NCI-H1048 (cell line): Measurements from ENCODE around the gene EML2.

Experiments
- DNase-seq: peaks from one replicate; lab custom pipeline; 2025; lab: John Stamatoyannopoulos, UW

EML2 gene

GRCh38 chr19:45587873-45588272 is 51.3 kb downstream of the EML2 start:
- no peak for DNase-seq

GRCh38 chr19:45585158-45585577 is 54.0 kb downstream of the EML2 start:
- DNase-seq = no peak

- DNase-seq = peak; percentile 99
These were observed 54.7 kb downstream of the EML2 start, which contains the start of gene OPA3 for GRCh38 chr19:45584332-45585157. Gene OPA3, minus strand, starts transcription at chr19:45584802. Its CDS starts 38 bp downstream, at chr19:45584764.

GRCh38 chr19:45581576-45581975 is 57.6 kb downstream of the EML2 start:
- no peak for DNase-seq

GRCh38 chr19:45578861-45579260 is 60.3 kb downstream of the EML2 start:
- DNase-seq = no peak

GRCh38 chr19:45577111-45577905 is 61.9 kb downstream of the EML2 start:
- no peak for DNase-seq

- DNase-seq = no peak
These were observed 62.5 kb downstream of the EML2 start for GRCh38 chr19:45576682-45577081.

- DNase-seq = no peak
These were observed 64.0 kb downstream of the EML2 start for GRCh38 chr19:45575216-45575615.

GRCh38 chr19:45574526-45574925 is 64.7 kb downstream of the EML2 start:
- DNase-seq = no peak

GRCh38 chr19:45571457-45572220 is 67.6 kb downstream of the EML2 start:
- no peak for DNase-seq

GRCh38 chr19:45569619-45570421 is 69.4 kb downstream of the EML2 start:
- no peak for DNase-seq

GRCh38 chr19:45568732-45569131 is 70.5 kb downstream of the EML2 start:
- DNase-seq = no peak

- DNase-seq = no peak
These were observed 71.6 kb downstream of the EML2 start for GRCh38 chr19:45567609-45568008.

- no peak for DNase-seq
These were observed 74.9 kb downstream of the EML2 start for GRCh38 chr19:45564131-45564780.

- no peak for DNase-seq
These were observed 78.5 kb downstream of the EML2 start for GRCh38 chr19:45560686-45561085.

- DNase-seq = no peak
These were observed 79.2 kb downstream of the EML2 start for GRCh38 chr19:45560038-45560437.
